Caco-2 (cell line): ENCODE results near the gene LEMD3. TPM values are rescaled to one million over a fixed set of nuclear protein-coding genes. Genes with fewer than 3 reads are reported as not detected.

Experiments
- BruUV-seq: library from RNA; stranded (reverse); fragments of 400-500 nt; replicated peaks from 2 replicates; lab custom pipeline; 2021; lab: Mats Ljungman, UMichigan
- CTCF ChIA-PET: fragments of 300-600 bp; sonication (Branson Sonifier 250); formaldehyde crosslinking; loops from one replicate; lab custom pipeline; 2022; ENCODE audit warnings: antibody characterized with exemption; lab: Charles Lee
- POLR2A ChIA-PET: fragments of 300-600 bp; sonication (Branson Sonifier 250); formaldehyde crosslinking; loops from one replicate; lab custom pipeline; 2022; ENCODE audit warnings: antibody characterized with exemption; lab: Charles Lee
- DNase-seq, 2 experiments: peaks; one replicate each; pipeline versions ENCODE4 v3.0.0 to v3.0.0-alpha.2; 2020 to 2022
- H3K27me3 ChIP-seq: replicated peaks from 2 replicates; pipeline ENCODE4 v1.6.0; 2011; ENCODE audit warnings: low read length; ENCODE audit not compliant: control insufficient read depth, insufficient read depth
- H3K36me3 ChIP-seq: 2 replicates; pipeline ENCODE4 v1.5.1; 2011; ENCODE audit warnings: low read length; ENCODE audit not compliant: control insufficient read depth, insufficient read depth
- H3K4me1 ChIP-seq: fragments of 250-450 bp; sonication (Bioruptor Pico); 2 replicates; pipeline ENCODE4 v1.5.1; 2020; ENCODE audit warnings: mild to moderate bottlenecking
- H3K4me3 ChIP-seq: 2 replicates; pipeline ENCODE4 v1.5.1; 2011; ENCODE audit warnings: low read depth, mild to moderate bottlenecking, control low read depth, low read length
- H3K9me3 ChIP-seq: fragments of 250-450 bp; sonication (Bioruptor Pico); 2 replicates; pipeline ENCODE4 v1.5.1; 2020; ENCODE audit warnings: mild to moderate bottlenecking, moderate library complexity
- H3K27ac Mint-ChIP-seq: one replicate; pipeline ENCODE4 v1.8.0; 2022; ENCODE audit warnings: mixed read lengths; ENCODE audit not compliant: unreplicated experiment
- H3K27me3 Mint-ChIP-seq: one replicate; pipeline ENCODE4 v1.8.0; 2022; ENCODE audit warnings: mixed read lengths; ENCODE audit not compliant: insufficient read depth, unreplicated experiment
- H3K36me3 Mint-ChIP-seq: one replicate; pipeline ENCODE4 v1.8.0; 2022; ENCODE audit warnings: mild to moderate bottlenecking, mixed read lengths; ENCODE audit not compliant: insufficient read depth, unreplicated experiment
- H3K4me1 Mint-ChIP-seq: one replicate; pipeline ENCODE4 v1.8.0; 2022; ENCODE audit warnings: low read depth, mixed read lengths; ENCODE audit not compliant: unreplicated experiment
- H3K4me3 Mint-ChIP-seq: one replicate; pipeline ENCODE4 v1.8.0; 2022; ENCODE audit warnings: mild to moderate bottlenecking, moderate library complexity, mixed read lengths; ENCODE audit not compliant: unreplicated experiment
- H3K9me3 Mint-ChIP-seq: one replicate; pipeline ENCODE4 v1.8.0; 2022; ENCODE audit warnings: mixed read lengths; ENCODE audit not compliant: unreplicated experiment
- CTCF ChIP-seq, 2 experiments: fragments of 200-600 bp in 1 of 2; IDR thresholded peaks; 1 replicate in 1 of 2; 2 replicates in 1 of 2; pipeline versions ENCODE4 v1.5.1 to v1.8.0; 2011 to 2022; ENCODE audit warnings: antibody characterized with exemption in 1 of 2, control low read depth in 1 of 2, inconsistent platforms in 1 of 2, low read depth in 1 of 2, low read length in 1 of 2, mild to moderate bottlenecking in 1 of 2, moderate library complexity in 1 of 2; ENCODE audit not compliant: insufficient read depth in 1 of 2, severe bottlenecking in 1 of 2, unreplicated experiment in 1 of 2
- intact Hi-C: fragments of 100-400 bp; cut with micrococcal nuclease; formaldehyde crosslinking; loops from one replicate; pipeline ENCODE4 v1.10.0; 2022; ENCODE audit not compliant: unreplicated experiment
- total RNA-seq: library from RNA; stranded (reverse); gene quantifications from 2 replicates; pipeline ENCODE4 v1.2.3, GENCODE V29; 2022

Gene LEMD3
- total RNA-seq, 1 experiment from 2014 or later: 35.8 TPM

- H3K4me1 Mint-ChIP-seq: no peaks in the 10 kb centered on the region
- DNase-seq: no peak
- Histone ChIP-seq H3K27me3 (no peaks in the 10 kb centered on the region), H3K36me3 (no peaks in the 10 kb centered on the region), H3K9me3 (no peaks in the 10 kb centered on the region), H3K4me1 (no peaks in the 10 kb centered on the region), H3K4me3 (no peak overlapping the region)
- ChIA-PET CTCF (no interaction called here), POLR2A (no interaction called here)
- H3K27me3 Mint-ChIP-seq: no peaks in the 10 kb centered on the region
- no peak for TF ChIP-seq CTCF (IDR thresholded peaks at IDR 0.05; ENCODE audit: insufficient read depth in 1 of 2, low read depth in 1 of 2, low read length in 1 of 2, severe bottlenecking in 1 of 2, unreplicated experiment in 1 of 2)
- H3K4me3 Mint-ChIP-seq: no peak overlapping the region
- BruUV-seq: no TSS peak
- no peaks in the 10 kb centered on the region for H3K9me3 Mint-ChIP-seq
- H3K27ac Mint-ChIP-seq: no peak overlapping the region
- intact Hi-C loops: no loop called here
- peaks cover 23% of the 10 kb centered on the region for H3K36me3 Mint-ChIP-seq
These were observed 79.6 kb downstream of the LEMD3 start for GRCh38 chr12:65248656-65249633.

- Histone ChIP-seq H3K9me3 (no peaks in the 10 kb centered on the region), H3K27me3 (no peaks in the 10 kb centered on the region), H3K36me3 (no peaks in the 10 kb centered on the region), H3K4me1 (no peaks in the 10 kb centered on the region), H3K4me3 (no peak overlapping the region)
- ChIA-PET POLR2A (no interaction called here), CTCF (no interaction called here)
- no peaks in the 10 kb centered on the region for H3K27me3 Mint-ChIP-seq
- DNase-seq: no peak
- no peaks in the 10 kb centered on the region for H3K4me1 Mint-ChIP-seq
- TF ChIP-seq CTCF (IDR thresholded peaks at IDR 0.05; ENCODE audit: insufficient read depth in 1 of 2, low read depth in 1 of 2, low read length in 1 of 2, severe bottlenecking in 1 of 2, unreplicated experiment in 1 of 2): no peak
- H3K9me3 Mint-ChIP-seq: no peaks in the 10 kb centered on the region
- intact Hi-C loops: no loop called here
- no TSS peak for BruUV-seq
- H3K27ac Mint-ChIP-seq: no peak overlapping the region
- H3K4me3 Mint-ChIP-seq: no peak overlapping the region
- peaks cover 15% of the 10 kb centered on the region for H3K36me3 Mint-ChIP-seq
These were observed 83.1 kb downstream of the LEMD3 start for GRCh38 chr12:65252515-65252914.

- Mint-ChIP-seq H3K4me1 (no peaks in the 10 kb centered on the region), H3K36me3 (peaks cover 7% of the 10 kb centered on the region), H3K27ac (no peak overlapping the region), H3K27me3 (no peaks in the 10 kb centered on the region), H3K9me3 (no peaks in the 10 kb centered on the region), H3K4me3 (no peak overlapping the region)
- no peaks in the 10 kb centered on the region for H3K4me1 ChIP-seq
- no peak for DNase-seq
- ChIA-PET POLR2A (no interaction called here), CTCF (interaction anchor here (0.7 kb wide), 1 partner anchor 1531 kb away, joined by 3 read pairs; no protein-coding TSS in a partner anchor)
- no peaks in the 10 kb centered on the region for H3K27me3 ChIP-seq
- no TSS peak for BruUV-seq
- intact Hi-C loops: no loop called here
- no peaks in the 10 kb centered on the region for H3K9me3 ChIP-seq
- no peak for TF ChIP-seq CTCF (IDR thresholded peaks at IDR 0.05; ENCODE audit: insufficient read depth in 1 of 2, low read depth in 1 of 2, low read length in 1 of 2, severe bottlenecking in 1 of 2, unreplicated experiment in 1 of 2)
- no peak overlapping the region for H3K4me3 ChIP-seq
- no peaks in the 10 kb centered on the region for H3K36me3 ChIP-seq
These were observed 88.6 kb downstream of the LEMD3 start for GRCh38 chr12:65257986-65258385.
